NCI-H146 treated with DMSO at 0.1 percent for 48 hours (cell line): ENCODE data around the gene RNF157.
"Not testable (repeated sequence)": the region's sequence is repeated elsewhere in the genome, so short reads cannot be mapped to it uniquely, and the experiment has no call there.

Experiments used
- DNase-seq: peaks from one replicate; lab custom pipeline; 2025; ENCODE audit not compliant: unreplicated experiment; lab: John Stamatoyannopoulos, UW

RNF157 gene

DNA sequence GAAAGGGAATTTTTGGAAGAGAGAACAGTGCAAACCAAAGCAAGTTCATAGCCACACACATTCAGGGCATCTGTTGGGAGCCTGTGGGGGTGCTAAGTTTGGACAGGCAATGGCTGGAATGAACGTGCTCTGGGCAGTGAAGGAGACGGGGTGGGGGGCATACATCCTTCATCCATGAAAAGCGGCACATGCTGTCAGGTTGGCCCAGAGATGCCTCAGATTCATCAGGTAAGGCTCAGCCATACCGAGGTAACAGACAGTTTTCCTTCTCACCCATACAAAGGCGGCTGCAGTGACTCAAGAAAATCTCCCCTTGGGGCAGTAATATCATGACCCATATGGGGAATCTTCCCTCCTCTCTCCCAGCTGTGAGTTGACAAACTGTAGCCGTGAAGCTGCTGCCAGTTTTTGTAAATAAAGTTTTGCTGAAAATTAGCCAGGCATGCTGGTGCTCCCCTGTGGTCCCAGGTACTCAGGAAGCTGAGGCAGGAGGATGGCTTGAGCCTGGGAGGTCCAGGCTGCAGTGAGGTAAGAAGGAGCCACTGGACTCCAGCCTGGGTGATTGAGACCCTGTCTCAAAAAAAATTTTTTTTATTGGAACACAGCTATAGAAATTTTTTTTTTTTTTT, 15.6 kb upstream of the RNF157 start:
- DNase-seq, result no peak

DNA sequence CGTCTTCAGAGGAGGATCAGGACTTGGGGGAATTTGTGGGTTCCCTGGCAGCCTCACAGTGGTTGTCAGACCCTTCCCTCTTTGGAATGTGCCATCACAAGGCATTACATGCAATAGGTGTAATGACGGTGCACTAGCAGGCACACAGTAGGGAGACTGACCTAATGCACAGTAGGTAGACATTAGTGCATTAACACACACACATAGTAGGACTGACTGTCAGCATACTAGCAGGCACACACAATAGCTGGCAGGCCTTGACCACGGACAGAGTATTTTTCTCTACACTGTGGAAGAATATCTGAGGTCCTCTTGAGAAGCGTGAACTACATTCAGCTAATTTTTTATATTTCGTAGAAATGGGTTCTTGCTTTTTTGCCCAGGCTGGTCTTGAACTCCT, 14.0 kb upstream of the RNF157 start:
- no peak for DNase-seq

DNA sequence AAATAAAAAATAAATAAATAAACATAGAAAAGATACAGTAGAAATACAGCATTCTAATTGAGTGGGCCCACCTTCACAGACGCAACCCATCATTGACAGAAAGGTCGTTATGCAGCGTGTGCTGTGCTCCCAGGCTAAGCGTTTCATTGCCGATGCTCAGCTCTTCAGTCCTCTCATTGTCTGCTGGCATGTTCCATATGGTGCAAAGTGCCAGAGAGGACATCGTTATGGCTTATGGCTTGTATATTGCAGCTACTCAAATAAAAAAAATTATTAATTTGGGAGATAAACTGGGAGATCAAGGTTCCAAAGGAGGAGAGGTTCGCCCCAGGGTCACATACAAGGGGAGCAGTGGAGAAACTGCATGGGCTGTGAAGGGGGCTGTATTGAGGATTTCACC, 13.5 kb upstream of the RNF157 start:
- no peak for DNase-seq

DNA sequence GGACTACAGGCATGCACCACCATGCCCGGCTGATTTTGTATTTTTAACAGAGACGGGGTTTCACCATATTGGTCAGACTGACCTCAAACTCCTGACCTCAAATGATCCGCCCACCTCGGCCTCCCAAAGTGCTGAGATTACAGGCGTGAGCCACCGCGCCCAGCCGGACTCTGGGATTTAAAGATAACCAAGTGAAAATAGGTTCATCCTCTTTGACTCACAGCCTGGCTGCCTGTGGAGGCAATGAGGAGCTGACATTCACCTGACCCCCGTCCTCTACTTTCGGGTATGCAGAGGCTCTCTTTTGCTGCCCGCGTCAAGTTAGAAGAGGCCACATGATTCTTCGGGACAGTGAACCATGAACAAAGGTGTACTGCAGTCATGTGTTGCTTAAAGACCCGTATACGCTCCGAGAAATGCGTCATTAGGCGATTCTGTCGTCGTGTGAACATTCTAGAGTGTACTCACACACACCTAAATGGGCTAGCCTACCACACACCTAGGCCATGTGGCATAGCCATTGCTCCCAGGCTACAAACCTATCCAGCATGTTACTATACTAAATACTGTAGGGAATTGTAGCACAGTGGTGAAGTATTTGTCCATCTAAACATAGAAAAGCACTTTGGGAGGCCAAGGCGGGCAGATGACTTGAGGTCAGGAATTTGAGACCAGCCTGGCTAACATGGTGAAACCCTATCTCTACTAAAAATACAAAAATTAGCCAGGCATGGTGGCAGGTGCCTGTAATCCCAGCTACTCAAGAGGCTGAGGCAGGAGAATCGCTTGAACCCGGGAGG, 12.9 kb upstream of the RNF157 start:
- DNase-seq, result not testable (repeated sequence)

DNA sequence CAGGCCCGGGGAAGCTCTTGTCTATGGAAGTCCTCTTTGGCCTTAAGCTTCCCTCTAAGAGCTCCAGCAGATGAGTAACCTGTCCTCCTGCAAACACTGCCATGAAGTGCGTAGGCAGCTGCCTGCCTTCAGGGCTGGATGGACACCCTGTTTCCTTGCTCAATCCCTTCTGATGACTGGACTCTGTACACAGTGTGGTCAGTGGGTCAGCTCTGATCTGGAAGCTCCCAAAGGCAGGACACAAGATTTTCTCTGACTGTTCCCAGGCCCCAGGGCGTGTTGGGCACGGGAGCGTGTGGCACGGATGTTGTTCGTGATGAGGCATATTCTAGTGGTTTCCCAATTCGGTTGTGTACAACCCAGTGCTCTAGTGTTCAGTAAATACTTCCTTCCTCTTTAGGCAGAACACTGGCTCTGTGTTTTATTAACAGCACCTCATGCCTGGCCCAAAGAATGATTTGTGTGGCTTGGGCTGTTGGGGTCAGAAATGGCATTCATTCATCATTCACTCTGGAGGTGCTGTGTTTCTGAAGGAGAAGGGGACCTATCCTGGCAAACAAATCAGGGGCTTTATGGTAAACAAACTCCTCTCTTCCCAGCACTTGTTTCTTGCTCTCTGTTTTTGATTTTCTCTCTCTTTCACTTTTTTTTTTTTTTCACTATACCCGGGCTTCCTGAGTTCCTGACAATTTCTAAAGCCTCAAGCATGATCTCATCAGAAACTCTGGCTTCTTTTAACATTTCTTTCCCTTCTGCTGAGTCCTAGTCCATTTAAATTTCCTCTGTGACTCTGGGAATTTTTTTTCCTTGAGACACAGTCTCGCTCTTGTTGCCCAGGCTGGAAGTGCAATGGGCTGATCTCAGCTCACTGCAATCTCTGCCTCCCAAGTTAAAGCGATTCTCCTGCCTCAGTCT, 12.0 kb upstream of the RNF157 start:
- DNase-seq, result no peak

DNA sequence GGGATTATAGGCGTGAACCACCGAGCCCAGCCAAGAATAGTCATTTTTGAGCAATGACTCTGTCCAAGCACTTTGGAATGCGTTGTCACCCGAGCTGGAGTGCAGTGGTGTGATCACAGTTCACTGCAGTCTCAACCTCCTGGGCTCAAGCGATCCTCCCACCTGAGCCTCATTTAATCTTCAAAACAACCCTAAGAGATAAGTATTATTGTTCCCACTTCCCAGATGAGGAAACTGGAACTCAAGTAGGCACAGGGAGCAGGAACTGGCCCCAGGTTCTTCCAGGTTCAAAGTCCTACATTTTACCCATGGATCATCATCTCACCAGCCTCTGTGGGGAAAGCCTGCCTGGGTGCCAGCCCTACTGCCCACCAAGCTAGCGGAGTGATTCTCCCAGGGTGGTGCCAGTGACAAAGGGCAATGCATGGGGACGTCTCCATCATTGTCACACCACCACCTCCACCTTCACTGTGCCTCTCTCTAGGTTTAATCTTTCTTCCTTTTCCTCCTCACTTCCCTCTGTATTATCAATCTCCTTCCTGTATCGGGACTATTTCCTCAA, 11.3 kb upstream of the RNF157 start:
- no peak for DNase-seq

DNA sequence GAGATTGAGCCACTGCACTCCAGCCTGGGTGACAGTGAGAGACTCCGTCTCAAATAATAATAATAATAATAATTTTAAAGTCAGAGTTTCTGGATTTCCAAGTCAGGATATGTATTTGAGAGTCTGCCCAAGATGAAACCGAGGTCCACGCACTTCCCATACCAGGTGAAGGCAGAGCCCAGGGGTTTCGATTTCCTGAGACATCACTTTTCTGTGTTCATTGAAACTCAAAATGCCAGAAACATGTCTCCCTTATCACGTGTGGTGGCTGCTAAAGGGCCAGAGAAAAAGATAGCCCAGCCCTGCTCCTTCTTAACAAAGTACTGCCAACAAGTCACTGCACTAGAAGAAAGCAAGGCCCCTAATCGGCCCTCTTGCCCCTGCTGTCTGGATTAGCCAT, 9.8 kb upstream of the RNF157 start:
- DNase-seq, result no peak

DNA sequence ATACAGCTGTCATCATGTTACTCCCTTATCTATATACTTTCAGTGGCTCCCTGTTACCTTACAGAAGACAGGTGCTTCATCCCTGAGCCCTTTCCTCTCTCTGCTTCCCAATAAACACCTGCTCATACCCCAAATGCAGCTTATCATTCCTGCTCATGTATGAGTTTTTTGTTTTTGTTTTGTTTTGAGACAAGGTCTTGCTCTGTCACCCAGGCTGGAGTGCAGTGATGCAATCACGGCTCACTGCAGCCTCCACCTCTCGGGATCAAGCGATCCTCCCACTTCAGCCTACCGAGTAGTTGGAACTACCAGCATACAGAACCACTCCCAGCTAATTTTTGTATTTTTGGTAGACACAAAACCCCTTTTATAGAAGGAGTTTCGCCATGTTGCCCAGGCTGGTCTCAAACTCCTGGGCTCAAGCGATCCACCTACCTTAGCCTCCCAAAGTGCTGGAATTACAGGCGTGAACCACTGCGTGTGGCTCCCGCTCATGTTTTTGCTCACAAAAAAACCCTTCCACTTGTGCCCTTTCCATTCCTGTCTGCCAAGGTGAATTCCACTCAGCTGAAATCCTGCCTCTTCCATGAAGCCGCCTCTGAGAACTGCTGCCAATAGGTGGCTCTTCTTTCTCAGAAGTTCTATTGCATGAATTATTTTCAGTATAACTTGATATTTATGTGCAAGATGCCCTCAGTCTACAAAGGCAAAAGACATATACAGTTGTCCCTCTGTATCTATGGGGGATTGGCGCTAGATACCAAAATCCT, 7.9 kb upstream of the RNF157 start:
- no peak for DNase-seq

DNA sequence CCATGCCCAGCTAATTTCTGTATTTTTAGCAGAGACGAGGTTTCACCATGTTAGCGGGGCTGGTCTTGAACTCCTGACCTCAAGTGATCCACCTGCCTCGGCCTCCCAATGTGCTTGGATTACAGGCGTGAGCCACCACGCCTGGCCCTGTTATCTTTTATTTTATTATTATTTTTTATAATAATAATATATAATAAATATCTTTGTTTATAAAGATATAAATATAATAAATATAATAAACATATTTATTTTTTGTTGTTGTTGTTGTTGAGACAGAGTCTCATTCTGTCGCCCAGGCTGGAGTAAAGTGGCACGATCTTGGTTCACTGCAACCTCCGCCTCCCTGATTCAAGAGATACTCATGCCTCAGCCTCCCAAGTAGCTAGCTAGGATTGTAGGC, 7.0 kb upstream of the RNF157 start:
- DNase-seq, result no peak

DNA sequence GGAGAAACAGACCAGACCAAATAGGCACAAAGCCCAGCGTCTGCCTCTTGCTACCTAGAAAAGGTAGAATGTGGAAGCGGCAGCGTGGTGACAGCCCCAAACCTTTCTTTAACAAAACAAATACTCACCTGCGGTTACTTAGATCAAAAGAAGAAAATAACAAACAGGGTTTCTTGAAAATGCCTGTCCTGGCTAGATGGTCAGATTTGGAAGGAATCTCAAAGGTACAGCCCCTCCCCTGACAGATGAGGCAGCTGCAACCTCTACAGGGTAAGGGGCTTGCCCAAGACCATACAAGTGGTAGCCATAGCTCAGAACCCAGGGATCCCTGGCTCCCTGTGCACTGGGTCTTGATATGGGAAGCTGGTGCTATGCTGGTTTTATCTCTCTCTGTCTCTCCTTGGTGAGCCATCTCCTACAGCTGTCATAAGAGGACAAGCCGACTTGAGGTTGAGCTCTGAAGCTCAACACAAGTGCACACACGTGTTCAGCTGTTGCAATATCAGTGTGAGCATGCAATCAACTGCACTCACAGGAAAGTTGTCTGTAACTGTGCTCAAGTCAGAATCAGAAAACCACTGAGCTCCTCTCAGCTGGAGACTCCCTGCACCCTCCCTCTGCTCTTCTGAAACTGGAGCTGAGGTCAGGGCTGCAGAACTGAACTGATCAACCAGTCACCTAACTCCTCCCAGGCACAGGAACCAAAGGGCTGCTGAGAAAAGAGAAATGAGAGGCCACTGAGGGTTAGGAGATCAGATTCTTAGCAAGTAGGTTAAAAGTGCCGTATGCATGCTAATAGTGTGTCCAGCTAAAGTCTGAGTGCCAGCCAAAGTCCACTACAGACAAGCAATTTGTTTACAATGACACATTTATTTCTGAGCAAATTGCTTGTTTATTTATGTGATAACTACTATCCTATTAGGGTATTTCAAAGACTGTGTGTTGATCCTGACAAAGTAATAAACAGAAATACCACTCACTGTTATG, 6.1 kb upstream of the RNF157 start:
- no peak for DNase-seq

DNA sequence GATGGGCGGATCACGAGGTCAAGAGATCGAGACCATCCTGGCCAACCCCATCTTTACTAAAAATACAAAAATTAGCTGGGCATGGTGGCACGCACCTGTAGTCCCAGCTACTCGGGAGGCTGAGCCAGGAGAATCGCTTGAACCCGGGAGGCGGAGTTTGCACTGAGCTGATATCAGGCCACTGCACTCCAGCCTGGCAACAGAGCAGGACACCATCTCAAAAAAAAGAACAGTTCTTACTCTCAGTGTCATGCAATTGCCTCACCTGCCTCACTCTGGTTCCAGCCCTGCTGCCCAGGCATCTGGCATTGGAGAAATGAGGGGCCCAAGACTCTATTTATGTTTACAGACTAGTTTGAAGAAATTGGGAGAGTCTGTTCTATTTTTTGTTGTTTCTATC, 4.4 kb upstream of the RNF157 start:
- DNase-seq, result not testable (repeated sequence)

DNA sequence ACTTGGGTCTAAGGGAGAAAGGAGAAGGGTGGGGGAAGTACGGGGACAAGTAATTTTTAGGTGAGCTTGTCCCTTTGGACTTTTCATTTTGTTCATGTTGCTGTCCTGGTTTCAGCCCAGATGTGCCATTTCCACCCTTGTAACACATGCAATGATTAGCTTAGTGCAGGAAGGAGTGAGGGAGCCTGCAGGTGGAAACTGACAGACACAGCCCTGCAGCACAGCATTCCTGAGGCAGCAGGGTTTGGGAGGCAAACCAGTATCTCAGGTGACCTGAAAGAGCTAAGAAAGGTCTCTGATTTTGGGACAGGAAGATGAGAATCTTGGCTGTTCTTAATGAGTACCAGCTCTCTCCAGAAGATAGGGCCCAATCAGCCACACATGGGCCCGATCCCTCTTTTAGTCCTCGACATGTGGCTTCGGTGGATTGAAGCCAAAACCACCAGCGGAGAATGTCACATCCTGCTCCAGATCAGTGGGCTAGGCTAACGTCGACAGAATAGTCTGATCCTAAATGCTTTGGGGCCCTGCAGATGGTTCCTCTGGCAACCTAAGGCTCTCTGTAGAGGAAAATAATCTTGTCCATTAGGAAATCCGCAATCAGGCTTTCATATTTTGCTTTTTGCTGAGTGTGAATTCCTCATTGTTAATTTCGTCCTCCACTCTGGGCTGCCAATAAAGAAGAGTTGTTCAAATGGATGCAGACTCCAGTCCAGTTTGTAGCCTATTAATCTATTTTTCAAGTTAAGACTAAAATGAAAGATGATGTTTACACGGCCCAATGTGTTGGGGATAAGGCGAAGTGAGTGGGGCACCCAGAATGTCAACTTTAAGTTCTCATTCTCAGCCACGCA, 3.8 kb upstream of the RNF157 start:
- DNase-seq, result no peak

DNA sequence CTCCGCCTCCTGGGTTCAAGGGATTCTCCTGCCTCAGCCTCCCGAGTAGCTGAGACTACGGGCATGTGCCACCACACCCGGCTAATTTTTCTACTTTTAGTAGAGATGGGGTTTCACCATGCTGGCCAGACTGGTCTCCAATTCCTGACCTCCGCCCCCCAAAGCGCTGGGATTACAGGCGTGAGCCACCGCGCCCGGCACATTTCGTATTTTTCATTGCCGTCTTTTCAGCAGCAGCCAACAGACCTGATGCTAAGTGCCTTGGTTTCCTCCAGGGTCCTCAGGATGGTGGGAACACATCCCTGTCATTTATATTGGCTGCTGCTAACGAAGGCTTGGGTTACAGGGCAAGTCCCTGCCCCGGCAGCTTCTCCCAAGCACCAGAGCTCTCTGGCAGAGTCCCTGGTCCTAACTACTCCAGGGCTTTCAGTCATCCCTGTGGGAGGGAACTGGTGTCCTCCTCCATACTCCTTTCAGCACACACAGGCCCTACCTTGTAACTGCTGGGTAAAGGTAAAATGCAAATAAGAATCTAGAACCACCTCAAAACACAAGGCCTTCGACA, 1.5 kb upstream of the RNF157 start:
- no peak for DNase-seq

DNA sequence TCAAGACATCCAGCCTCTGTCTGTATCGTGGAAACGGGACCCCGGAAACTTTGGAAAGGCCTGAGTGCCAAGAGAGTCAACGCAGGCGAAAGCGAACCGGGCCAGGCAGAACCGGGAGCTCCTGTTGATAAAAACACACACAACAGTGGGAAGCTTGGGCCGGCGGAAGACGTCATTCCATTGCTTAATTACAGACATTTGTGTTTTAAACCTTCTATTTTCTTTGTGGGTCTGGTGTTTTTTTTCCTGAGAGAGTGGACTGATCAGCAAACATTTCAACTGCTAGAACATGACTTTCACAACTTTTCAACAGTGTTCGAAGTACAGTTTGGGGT, 878 bp upstream of the RNF157 start:
- no peak for DNase-seq

DNA sequence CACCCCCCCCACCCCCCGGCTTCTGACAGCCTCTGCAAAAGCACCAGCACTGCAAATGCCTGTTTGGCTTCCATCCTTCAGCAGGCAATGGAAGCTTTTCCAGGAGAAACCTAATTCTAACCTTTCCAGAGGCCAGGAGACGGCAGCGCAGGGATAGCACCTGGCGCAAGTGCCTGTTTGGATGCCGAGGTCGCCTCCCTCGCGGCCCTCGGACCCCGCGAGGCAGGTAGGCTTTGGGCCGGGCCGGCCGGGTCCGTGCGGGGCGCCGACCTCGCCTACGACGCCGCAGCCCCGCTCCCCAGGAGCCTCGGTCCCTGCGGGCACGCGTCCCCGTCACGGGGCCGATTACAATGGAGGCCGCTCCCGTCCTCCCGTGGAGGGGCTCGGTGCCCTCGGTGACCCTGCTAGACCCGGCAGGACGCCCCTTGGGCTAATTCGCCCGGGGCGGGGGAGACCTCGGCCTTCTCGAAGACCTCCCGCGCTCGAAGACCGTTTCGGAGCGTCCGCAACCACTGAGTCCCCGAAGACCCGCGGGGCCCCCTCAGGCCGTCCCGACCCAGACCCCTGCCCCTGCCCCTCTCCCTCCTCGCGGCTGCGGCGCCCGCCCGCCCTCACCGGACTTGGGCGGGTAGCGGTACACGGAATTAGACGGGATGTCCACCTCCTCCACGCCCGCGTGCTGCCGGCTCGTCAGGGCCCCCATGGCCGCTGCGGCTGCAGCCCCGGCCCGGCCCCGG, 587 bp downstream of the RNF157 start:
- DNase-seq, result no peak

DNA sequence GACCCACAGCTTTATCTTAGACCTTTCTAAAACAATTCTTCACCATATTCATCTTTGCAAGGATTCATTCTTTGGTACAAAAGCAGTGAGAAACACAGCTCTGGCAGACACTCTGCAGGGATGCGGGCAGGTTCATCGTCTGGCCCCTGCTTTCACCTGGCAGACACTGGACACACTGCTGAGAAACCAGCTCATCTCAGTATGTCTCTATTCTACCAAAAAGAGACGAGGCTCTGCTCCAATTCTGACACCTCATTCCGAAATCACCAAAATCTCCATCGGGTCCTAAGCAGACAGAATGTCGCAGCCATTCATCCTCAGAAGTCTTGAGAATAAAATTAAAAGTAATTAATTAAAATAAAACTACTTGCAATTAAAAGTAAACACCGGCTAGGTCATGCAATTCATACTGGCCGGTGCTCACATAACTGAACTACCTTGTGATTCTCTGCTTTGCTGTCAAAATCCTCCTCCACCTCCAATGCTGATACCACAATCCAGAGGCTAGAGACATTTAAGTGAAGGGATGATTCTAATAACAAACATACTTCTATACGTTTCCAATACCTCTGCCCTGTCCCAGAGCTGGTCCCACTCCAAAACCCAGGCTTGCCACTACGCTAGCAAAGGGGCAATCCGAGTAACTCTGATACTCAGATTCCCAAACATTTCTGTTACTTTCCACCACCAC, 1.3 kb downstream of the RNF157 start:
- DNase-seq, result no peak

DNA sequence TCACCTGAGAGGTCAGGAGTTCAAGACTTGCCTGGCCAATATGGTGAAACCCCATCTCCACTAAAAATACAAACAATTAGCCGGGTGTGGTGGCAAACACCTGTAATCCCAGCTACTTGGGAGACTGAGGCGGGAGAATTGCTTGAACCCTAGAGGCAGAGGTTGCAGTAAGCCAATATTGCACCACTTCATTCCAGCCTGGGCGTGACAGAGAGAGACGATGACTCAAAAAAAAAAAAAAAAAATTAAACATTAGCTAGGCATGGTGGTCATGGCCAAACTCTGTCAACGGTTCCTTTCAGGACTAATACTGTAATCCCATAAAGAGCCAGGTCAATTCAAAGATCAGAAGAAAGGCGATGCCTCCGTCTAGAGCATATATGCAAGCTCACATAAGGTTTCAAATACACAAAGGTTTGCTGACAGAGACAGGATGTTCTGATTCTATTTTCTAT, 2.4 kb downstream of the RNF157 start:
- DNase-seq, result no peak
